HepG2 (cell line): ENCODE results near the gene ZFAND2A. TPM values are rescaled to one million over a fixed set of nuclear protein-coding genes. Genes with fewer than 3 reads are reported as not detected.

Experiments used
- DZIP1 ChIP-seq: sonication (generic); formaldehyde crosslinking; IDR thresholded peaks from 2 replicates; pipeline ENCODE4 v1.5.0; 2020; ENCODE audit warnings: mild to moderate bottlenecking, missing genetic modification reagents
- ESRRA ChIP-seq: sonication (generic); formaldehyde crosslinking; IDR thresholded peaks from 2 replicates; pipeline ENCODE4 v1.5.1; 2020; ENCODE audit warnings: mild to moderate bottlenecking, low read depth, missing genetic modification reagents
- NRL ChIP-seq: sonication (generic); formaldehyde crosslinking; IDR thresholded peaks from 2 replicates; pipeline ENCODE4 v1.5.0; 2020; ENCODE audit warnings: missing genetic modification reagents, mild to moderate bottlenecking, moderate library complexity, borderline replicate concordance
- ZNF382 ChIP-seq: sonication (generic); formaldehyde crosslinking; IDR thresholded peaks from 2 replicates; pipeline ENCODE4 v1.5.0; 2020; ENCODE audit warnings: missing genetic modification reagents, mild to moderate bottlenecking, borderline replicate concordance
- ZNF383 ChIP-seq: sonication (generic); formaldehyde crosslinking; IDR thresholded peaks from 2 replicates; pipeline ENCODE4 v1.4.0; 2020; ENCODE audit warnings: missing genetic modification reagents, mild to moderate bottlenecking, borderline replicate concordance
- ZNF484 ChIP-seq: sonication (generic); formaldehyde crosslinking; IDR thresholded peaks from 2 replicates; pipeline ENCODE4 v1.5.1; 2020; ENCODE audit warnings: mild to moderate bottlenecking, low read depth, missing genetic modification reagents, borderline replicate concordance
- ZNF674 ChIP-seq: sonication (generic); formaldehyde crosslinking; IDR thresholded peaks from 2 replicates; pipeline ENCODE4 v1.5.0; 2020; ENCODE audit warnings: low read depth, mild to moderate bottlenecking, missing genetic modification reagents
- ZNF780A ChIP-seq: sonication (generic); formaldehyde crosslinking; IDR thresholded peaks from 2 replicates; pipeline ENCODE4 v1.8.0; 2022; ENCODE audit warnings: mild to moderate bottlenecking, missing genetic modification reagents, moderate library complexity
- ZNF883 ChIP-seq: sonication (generic); formaldehyde crosslinking; IDR thresholded peaks from 2 replicates; pipeline ENCODE4 v1.5.1; 2020; ENCODE audit warnings: mild to moderate bottlenecking, missing genetic modification reagents; ENCODE audit errors: not compliant biosample characterization
- polyA plus RNA-seq, 8 experiments: library from polyadenylated mRNA; depleted of rRNA in 3 of 8; stranded (reverse) in 7 of 8; unstranded in 1 of 8; fragments of >200 nt; fragmentation: Illumina TruSeq in 4 of 8; extraction: Trizol in 4 of 8; gene quantifications; 2 replicates each; pipeline versions ENCODE4 v1.2.1 to v1.2.3, GENCODE V29; 2011 to 2016; ENCODE audit warnings: low read depth in 4 of 8, missing spikeins in 1 of 8, mixed read lengths in 1 of 8; ENCODE audit not compliant: insufficient read depth in 1 of 8
- total RNA-seq, 5 experiments: library from RNA; depleted of rRNA; stranded (reverse); fragments of >200 nt; fragmentation: Illumina TruSeq; extraction: Trizol; gene quantifications; 2 replicates each; pipeline ENCODE4 v1.2.3, GENCODE V29; 2016; ENCODE audit warnings: low read depth in 1 of 5
- TF ChIP-seq, protein P1 (sequence below), 2 experiments: sonication (generic) in 1 of 2; formaldehyde crosslinking in 1 of 2; IDR thresholded peaks; 2 replicates each; pipeline versions ENCODE4 v1.6.1 to v1.9.0; 2014 to 2022; ENCODE audit warnings: antibody characterized with exemption in 1 of 2, borderline replicate concordance in 1 of 2, inconsistent platforms in 1 of 2, low read depth in 1 of 2, missing genetic modification reagents in 1 of 2
- TF ChIP-seq, protein P2 (sequence below): IDR thresholded peaks from 2 replicates; pipeline ENCODE4 v1.6.1; 2016; ENCODE audit warnings: low read depth, missing genetic modification reagents, missing compliant biosample characterization

ZFAND2A gene
- total and polyA plus RNA-seq, 2 of the 13 experiments (the other 11 are each of a cell fraction or from before 2014, with no cell fraction given) = 140 to 153 TPM

DNA sequence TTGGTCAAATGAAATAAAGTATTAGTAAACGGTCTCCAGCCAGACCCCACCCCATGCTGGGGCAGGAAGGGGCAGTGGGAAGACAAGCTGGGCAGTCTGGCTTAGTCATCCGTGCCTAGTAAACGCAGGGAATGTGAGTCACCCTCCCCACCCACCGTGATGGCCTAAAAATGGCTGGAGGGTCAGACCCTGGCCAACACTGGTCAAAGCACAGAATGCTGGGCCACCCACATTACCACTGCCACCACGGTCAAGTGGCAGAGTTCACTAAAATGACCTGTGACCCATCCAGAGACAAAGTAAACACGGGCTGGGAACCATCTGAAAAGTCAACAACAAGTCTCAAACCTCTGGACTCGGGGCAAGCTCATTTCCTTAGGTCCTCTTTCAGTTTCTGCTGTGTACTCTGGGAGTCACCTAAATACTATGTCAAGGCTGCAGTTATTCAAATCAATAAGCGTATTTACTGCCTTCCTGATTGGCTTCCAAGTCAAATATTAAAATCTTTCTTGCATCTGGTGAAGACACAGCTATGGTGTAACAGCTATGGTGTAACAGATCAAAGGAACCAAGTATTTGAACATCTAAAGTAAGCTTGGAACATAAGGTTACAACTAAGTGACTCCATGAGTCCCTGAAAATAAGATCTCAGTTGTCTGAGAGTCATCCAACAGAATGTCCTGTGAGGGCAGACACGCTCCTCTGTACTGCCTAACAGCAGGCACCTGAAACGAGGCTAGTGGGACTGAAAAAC lies 3.0 kb downstream of the ZFAND2A start (continued):
- TF ChIP-seq, protein P1, sequence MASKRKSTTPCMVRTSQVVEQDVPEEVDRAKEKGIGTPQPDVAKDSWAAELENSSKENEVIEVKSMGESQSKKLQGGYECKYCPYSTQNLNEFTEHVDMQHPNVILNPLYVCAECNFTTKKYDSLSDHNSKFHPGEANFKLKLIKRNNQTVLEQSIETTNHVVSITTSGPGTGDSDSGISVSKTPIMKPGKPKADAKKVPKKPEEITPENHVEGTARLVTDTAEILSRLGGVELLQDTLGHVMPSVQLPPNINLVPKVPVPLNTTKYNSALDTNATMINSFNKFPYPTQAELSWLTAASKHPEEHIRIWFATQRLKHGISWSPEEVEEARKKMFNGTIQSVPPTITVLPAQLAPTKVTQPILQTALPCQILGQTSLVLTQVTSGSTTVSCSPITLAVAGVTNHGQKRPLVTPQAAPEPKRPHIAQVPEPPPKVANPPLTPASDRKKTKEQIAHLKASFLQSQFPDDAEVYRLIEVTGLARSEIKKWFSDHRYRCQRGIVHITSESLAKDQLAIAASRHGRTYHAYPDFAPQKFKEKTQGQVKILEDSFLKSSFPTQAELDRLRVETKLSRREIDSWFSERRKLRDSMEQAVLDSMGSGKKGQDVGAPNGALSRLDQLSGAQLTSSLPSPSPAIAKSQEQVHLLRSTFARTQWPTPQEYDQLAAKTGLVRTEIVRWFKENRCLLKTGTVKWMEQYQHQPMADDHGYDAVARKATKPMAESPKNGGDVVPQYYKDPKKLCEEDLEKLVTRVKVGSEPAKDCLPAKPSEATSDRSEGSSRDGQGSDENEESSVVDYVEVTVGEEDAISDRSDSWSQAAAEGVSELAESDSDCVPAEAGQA (IDR thresholded peaks at IDR 0.05; ENCODE audit: low read depth) = peak; percentile 62; the same call in 1 of the 2 replicates
- TF ChIP-seq, protein P1 (CRISPR knock-in tag; IDR thresholded peaks at IDR 0.05; ENCODE audit: borderline replicate concordance) = no peak; the same call in 1 of the 2 replicates
- TF ChIP-seq, protein P2, sequence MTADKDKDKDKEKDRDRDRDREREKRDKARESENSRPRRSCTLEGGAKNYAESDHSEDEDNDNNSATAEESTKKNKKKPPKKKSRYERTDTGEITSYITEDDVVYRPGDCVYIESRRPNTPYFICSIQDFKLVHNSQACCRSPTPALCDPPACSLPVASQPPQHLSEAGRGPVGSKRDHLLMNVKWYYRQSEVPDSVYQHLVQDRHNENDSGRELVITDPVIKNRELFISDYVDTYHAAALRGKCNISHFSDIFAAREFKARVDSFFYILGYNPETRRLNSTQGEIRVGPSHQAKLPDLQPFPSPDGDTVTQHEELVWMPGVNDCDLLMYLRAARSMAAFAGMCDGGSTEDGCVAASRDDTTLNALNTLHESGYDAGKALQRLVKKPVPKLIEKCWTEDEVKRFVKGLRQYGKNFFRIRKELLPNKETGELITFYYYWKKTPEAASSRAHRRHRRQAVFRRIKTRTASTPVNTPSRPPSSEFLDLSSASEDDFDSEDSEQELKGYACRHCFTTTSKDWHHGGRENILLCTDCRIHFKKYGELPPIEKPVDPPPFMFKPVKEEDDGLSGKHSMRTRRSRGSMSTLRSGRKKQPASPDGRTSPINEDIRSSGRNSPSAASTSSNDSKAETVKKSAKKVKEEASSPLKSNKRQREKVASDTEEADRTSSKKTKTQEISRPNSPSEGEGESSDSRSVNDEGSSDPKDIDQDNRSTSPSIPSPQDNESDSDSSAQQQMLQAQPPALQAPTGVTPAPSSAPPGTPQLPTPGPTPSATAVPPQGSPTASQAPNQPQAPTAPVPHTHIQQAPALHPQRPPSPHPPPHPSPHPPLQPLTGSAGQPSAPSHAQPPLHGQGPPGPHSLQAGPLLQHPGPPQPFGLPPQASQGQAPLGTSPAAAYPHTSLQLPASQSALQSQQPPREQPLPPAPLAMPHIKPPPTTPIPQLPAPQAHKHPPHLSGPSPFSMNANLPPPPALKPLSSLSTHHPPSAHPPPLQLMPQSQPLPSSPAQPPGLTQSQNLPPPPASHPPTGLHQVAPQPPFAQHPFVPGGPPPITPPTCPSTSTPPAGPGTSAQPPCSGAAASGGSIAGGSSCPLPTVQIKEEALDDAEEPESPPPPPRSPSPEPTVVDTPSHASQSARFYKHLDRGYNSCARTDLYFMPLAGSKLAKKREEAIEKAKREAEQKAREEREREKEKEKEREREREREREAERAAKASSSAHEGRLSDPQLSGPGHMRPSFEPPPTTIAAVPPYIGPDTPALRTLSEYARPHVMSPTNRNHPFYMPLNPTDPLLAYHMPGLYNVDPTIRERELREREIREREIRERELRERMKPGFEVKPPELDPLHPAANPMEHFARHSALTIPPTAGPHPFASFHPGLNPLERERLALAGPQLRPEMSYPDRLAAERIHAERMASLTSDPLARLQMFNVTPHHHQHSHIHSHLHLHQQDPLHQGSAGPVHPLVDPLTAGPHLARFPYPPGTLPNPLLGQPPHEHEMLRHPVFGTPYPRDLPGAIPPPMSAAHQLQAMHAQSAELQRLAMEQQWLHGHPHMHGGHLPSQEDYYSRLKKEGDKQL (CRISPR knock-in tag) = peak; percentile 96
- no peak for TF ChIP-seq ZNF484 (CRISPR knock-in tag)
- TF ChIP-seq NRL (CRISPR knock-in tag) = peak; percentile 47; the same call in 1 of the 2 replicates
- peak; percentile 88 for TF ChIP-seq ESRRA (CRISPR knock-in tag)
- TF ChIP-seq DZIP1 (CRISPR knock-in tag) = no peak
- TF ChIP-seq ZNF780A (CRISPR knock-in tag) = peak; percentile 81; the same call in 1 of the 2 replicates
- TF ChIP-seq ZNF883 (CRISPR knock-in tag) = no peak
- TF ChIP-seq ZNF674 (CRISPR knock-in tag) = no peak
- TF ChIP-seq ZNF382 (CRISPR knock-in tag) = no peak
- TF ChIP-seq ZNF383 (CRISPR knock-in tag) = no peak
